Body of pancreas (tissue), 4 donors: Measurements from ENCODE around the gene ADGRD2. TPM values are rescaled to one million over a fixed set of nuclear protein-coding genes. Genes with fewer than 3 reads are reported as not detected.

Experiments used
- ATAC-seq: fragments of 150-250 bp; one replicate; pipeline ENCODE4 v1.9.1; 2016
- DNase-seq, 4 donors: peaks; one replicate each; pipeline ENCODE4 v3.0.0-alpha.2; 2019
- H3K27ac ChIP-seq, 4 donors: fragments of 200-600 bp; sonication (generic); 1 replicate in 3 of 4; 2 replicates in 1 of 4; pipeline versions ENCODE4 v1.5.1 to v1.6.1; 2016 to 2019; ENCODE audit warnings: mild to moderate bottlenecking in 1 of 4, mixed read lengths in 1 of 4, moderate library complexity in 1 of 4
- H3K27me3 ChIP-seq, 2 donors: fragments of 200-600 bp; sonication (generic); one replicate each; pipeline ENCODE4 v1.6.0; 2016; ENCODE audit warnings: mild to moderate bottlenecking in 1 of 2
- H3K36me3 ChIP-seq, 2 donors: fragments of 200-600 bp; sonication (generic); replicated peaks in 1 of 2; 2 replicates each; pipeline ENCODE4 v1.5.1; 2016; ENCODE audit warnings: low read depth in 2 of 2; ENCODE audit not compliant: insufficient read depth in 1 of 2
- H3K4me1 ChIP-seq: fragments of 200-600 bp; sonication (generic); one replicate; pipeline ENCODE4 v1.6.0; 2016
- H3K4me3 ChIP-seq, 2 donors: fragments of 200-600 bp; sonication (generic); 1 replicate in 1 of 2; 2 replicates in 1 of 2; pipeline ENCODE4 v1.5.1; 2016 to 2019
- H3K9me3 ChIP-seq, 3 donors: fragments of 200-600 bp; sonication (generic); 1 replicate in 2 of 3; 2 replicates in 1 of 3; pipeline ENCODE4 v1.5.1; 2016
- POLR2A ChIP-seq, 3 donors: fragments of 450-650 bp; IDR thresholded peaks; one replicate each; pipeline ENCODE4 v1.6.1; 2016; ENCODE audit warnings: antibody characterized with exemption in 3 of 3, mild to moderate bottlenecking in 2 of 3
- WGBS, 2 donors: methylation state at CpG; one replicate each; pipeline ENCODE4 v1.1.5; 2017; 5-methylcytosine and 5-hydroxymethylcytosine counted together
- intact Hi-C: fragments of 100-400 bp; cut with DNase I; formaldehyde crosslinking; loops from one replicate; pipeline ENCODE4 v1.15.1; 2023
- total RNA-seq, 2 donors: library from RNA; depleted of rRNA; stranded (reverse); fragments of >200 nt; gene quantifications; one replicate each; pipeline ENCODE4 v1.1.0, GENCODE V29; 2016
- TF ChIP-seq, protein P1 (sequence below), 7 experiments: fragments of 450-650 bp in 4 of 7; fragments of 200-600 bp in 3 of 7; sonication (generic) in 3 of 7; IDR thresholded peaks; one replicate each; pipeline ENCODE4 v1.5.1; 2016 to 2019; ENCODE audit warnings: antibody characterized with exemption in 7 of 7

Gene ADGRD2
- total RNA-seq, 2 donors from 2014 or later = not detected

DNA sequence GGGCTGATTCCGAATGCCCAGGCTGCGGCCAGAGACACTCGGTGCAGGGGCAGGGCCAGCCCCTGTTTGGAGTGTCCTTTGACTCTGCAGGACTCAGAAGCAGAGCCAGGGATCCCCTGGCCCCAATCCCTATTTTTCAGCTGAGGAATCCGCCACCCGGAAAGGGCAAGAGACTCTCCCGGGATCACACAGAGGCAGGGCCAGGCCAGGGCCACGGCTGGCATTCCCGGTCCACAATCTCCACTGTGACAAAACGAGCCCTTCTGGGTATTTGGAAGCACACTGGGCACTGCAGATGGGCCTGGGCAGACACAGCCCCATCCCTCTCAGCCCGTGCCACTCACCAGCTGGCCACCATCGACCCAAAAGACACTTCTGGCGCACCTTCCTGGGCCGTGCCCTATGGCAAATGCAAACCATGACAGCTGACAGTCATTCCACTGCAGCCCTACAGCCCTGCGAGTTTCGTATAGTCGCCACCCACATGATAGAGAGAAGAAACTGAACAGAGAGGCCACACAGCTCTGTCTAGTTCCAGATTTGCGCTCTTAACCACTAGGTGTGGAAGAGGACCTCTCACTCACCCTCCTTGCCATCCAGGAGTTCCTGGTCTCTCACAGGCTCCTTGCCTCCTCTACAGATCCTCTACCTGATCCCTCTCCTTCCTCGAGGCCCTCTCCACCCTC lies 43.7 kb downstream of the ADGRD2 start:
- DNase-seq = no peak
- TF ChIP-seq, protein P1, sequence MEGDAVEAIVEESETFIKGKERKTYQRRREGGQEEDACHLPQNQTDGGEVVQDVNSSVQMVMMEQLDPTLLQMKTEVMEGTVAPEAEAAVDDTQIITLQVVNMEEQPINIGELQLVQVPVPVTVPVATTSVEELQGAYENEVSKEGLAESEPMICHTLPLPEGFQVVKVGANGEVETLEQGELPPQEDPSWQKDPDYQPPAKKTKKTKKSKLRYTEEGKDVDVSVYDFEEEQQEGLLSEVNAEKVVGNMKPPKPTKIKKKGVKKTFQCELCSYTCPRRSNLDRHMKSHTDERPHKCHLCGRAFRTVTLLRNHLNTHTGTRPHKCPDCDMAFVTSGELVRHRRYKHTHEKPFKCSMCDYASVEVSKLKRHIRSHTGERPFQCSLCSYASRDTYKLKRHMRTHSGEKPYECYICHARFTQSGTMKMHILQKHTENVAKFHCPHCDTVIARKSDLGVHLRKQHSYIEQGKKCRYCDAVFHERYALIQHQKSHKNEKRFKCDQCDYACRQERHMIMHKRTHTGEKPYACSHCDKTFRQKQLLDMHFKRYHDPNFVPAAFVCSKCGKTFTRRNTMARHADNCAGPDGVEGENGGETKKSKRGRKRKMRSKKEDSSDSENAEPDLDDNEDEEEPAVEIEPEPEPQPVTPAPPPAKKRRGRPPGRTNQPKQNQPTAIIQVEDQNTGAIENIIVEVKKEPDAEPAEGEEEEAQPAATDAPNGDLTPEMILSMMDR (IDR thresholded peaks at IDR 0.05) = no peak
- TF ChIP-seq POLR2A (IDR thresholded peaks at IDR 0.05) = no peak
- no peak for ATAC-seq
- 74 to 75% methylated on average over 7 to 18 of the region's 18 CpGs for WGBS, 2 donors
- Histone ChIP-seq H3K4me3 (no peak overlapping the region), H3K27ac (no peak overlapping the region), H3K9me3 (no peaks in the 10 kb centered on the region), H3K27me3 (no peaks in the 10 kb centered on the region), H3K36me3 (no peaks in the 10 kb centered on the region), H3K4me1 (no peaks in the 10 kb centered on the region)
- intact Hi-C loops = no loop called here

DNA sequence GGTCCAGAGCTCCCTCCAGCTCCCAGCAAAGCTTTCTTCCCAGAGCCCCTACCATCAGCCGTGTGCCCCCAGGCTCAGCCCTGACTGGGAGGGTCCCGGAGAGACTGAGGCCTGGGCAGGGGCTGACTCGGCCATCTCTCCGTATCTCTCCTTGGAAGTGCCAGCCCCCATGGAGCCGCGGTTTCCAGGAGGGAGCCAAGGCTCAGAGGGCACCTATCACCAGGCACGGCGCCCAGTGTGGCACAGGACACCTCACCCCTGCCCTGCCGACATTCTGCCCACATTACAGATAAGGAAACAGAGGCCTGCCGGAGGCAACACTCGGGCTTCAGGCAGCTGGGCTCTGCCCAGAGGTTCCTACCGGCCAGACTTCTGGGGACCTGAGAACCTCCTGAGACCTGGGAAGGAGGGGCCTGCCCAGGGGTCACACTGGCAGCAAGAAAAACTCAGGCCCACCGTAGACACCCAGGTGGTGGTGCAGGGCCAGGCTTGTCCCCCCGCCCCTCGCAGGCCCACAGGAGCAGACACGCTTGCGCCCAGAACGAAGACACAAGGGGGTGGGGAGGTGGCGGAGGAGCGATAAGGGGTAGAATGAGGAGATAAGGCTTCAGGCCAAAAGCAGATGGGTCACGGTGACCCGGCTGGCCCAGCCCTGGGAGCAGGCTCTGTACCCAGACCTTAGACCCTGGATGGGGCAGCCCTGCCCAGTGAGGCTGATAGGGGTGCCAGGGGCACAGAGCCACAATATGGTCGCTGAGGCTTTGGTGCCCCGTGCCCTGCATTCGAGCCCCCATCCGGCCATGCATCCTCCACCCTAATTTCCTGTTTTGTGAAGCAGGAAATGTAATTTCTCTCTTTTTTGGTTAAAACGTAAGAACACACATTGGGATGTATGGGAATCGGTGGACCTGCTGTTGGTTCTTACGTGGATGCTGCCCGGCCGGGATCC lies 45.1 kb downstream of the ADGRD2 start:
- Histone ChIP-seq H3K9me3 (no peaks in the 10 kb centered on the region), H3K4me3 (no peak overlapping the region), H3K27me3 (no peaks in the 10 kb centered on the region), H3K36me3 (no peaks in the 10 kb centered on the region), H3K4me1 (no peaks in the 10 kb centered on the region), H3K27ac (no peak overlapping the region)
- TF ChIP-seq POLR2A (IDR thresholded peaks at IDR 0.05) = no peak
- TF ChIP-seq, protein P1 (IDR thresholded peaks at IDR 0.05) = no peak
- DNase-seq (no peak), ATAC-seq (no peak)
- 73 to 74% methylated on average over 18 to 31 of the region's 31 CpGs for WGBS, 2 donors
- intact Hi-C loops = no loop called here

DNA sequence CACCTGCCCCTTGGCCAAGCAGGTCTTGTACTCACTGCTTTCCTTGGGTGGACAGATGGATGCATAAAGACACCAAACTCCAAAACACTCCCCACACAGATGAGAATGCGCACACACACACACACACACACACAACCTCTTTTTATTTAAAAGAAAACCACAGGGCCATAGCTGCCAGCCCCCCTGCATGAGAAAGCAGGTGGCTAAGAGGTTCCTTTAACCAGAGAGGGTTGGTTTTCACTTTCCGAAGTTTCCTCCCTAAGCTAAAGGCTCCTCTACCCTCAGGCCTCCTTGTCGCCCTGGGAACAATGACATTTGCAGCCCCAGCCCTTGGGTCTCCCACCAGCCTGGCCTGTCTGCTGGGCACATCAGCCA lies 45.8 kb downstream of the ADGRD2 start:
- Histone ChIP-seq H3K9me3 (no peaks in the 10 kb centered on the region), H3K36me3 (no peaks in the 10 kb centered on the region), H3K27ac (no peak overlapping the region), H3K27me3 (no peaks in the 10 kb centered on the region), H3K4me1 (no peaks in the 10 kb centered on the region), H3K4me3 (no peak overlapping the region)
- 84 to 93% methylated on average over 3 of the region's 3 CpGs for WGBS, 2 donors
- intact Hi-C loops = no loop called here
- TF ChIP-seq POLR2A (IDR thresholded peaks at IDR 0.05) = no peak
- TF ChIP-seq, protein P1 (IDR thresholded peaks at IDR 0.05) = no peak
- ATAC-seq (no peak), DNase-seq (no peak)

DNA sequence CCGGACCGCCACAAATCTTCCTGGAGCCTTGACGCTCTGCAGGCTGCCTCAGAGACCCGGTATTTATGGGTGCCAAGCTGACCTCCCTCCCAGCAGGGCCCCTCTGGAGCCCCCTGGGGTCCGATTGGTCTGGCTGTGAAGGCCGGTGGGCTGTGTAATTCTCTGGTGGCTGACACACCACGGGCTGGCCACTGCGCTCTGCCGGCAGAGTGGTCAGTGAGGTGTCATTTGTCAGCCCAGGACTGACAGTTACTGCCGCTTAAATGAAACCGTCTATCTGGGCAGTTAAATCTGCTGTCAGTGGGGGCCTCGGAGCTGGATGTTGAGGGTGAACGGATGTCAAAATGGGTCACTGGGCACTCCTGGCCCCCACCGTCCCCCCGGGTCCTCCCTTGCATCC lies 46.2 kb downstream of the ADGRD2 start:
- ATAC-seq = no peak
- intact Hi-C loops = no loop called here
- TF ChIP-seq, protein P1 (IDR thresholded peaks at IDR 0.05) = no peak
- TF ChIP-seq POLR2A (IDR thresholded peaks at IDR 0.05) = no peak
- no peak overlapping the region for H3K4me3 ChIP-seq
- DNase-seq = no peak
- H3K36me3 ChIP-seq = no peaks in the 10 kb centered on the region
- H3K27ac ChIP-seq = no peak overlapping the region
- no peaks in the 10 kb centered on the region for H3K4me1 ChIP-seq
- no peaks in the 10 kb centered on the region for H3K9me3 ChIP-seq
- WGBS, 2 donors = 53% methylated on average over 15 of the region's 15 CpGs; no CpG with 5 or more reads in 1 of the 2 donors
- H3K27me3 ChIP-seq = no peaks in the 10 kb centered on the region
